Adrenal gland (tissue), 5 donors: ENCODE measurements around the gene HOXB13.

Experiments
- CTCF ChIP-seq, 6 experiments: fragments of 450-650 bp in 4 of 6; fragments of 200-600 bp in 2 of 6; sonication (generic) in 1 of 6; IDR thresholded peaks; 1 replicate in 5 of 6; 2 replicates in 1 of 6; pipeline versions ENCODE4 v1.5.1 to v1.8.0; 2016 to 2021; ENCODE audit warnings: antibody characterized with exemption in 6 of 6, mild to moderate bottlenecking in 2 of 6, moderate library complexity in 1 of 6
- POLR2A ChIP-seq, 2 donors: fragments of 450-650 bp; IDR thresholded peaks; one replicate each; pipeline ENCODE4 v1.6.1; 2017; ENCODE audit warnings: antibody characterized with exemption in 2 of 2, mild to moderate bottlenecking in 2 of 2, moderate library complexity in 1 of 2
- donor health status: DM: no; HTN: no; CAD: no.

- TF ChIP-seq POLR2A (IDR thresholded peaks at IDR 0.05) (no peak), CTCF (IDR thresholded peaks at IDR 0.05) (no peak)
Observed at GRCh38 chr17:48752399-48753288, 24.1 kb upstream of the HOXB13 start.
